Measurements from ENCODE around the gene KYNU.
A peak's percentile ranks its signal among the peaks of the same experiment; 100 is the strongest.
"Not testable (repeated sequence)": the region's sequence is repeated elsewhere in the genome, so short reads cannot be mapped to it uniquely, and the experiment has no call there.

KYNU gene

DNA sequence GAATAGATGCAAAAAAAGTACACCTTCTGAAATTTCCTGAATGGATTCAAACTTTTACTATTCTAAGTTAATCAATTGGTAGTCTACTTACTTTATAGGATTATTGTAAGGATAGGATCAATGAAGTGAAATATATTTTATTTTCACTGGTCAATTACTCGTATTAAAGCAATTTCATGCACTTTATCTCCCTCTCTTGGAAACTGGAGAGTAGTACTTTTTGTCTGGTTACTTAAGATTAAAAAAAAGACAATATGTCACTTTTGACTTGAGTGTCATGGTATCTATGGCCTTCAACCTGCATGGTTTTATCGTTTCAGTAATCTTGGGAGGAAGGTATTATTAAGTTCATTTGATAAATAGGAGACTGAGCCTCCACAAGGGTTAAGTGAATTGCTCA lies 1.0 kb upstream of the KYNU start:
- H3K27ac Mint-ChIP-seq, result peak overlapping the region; percentile 82

DNA sequence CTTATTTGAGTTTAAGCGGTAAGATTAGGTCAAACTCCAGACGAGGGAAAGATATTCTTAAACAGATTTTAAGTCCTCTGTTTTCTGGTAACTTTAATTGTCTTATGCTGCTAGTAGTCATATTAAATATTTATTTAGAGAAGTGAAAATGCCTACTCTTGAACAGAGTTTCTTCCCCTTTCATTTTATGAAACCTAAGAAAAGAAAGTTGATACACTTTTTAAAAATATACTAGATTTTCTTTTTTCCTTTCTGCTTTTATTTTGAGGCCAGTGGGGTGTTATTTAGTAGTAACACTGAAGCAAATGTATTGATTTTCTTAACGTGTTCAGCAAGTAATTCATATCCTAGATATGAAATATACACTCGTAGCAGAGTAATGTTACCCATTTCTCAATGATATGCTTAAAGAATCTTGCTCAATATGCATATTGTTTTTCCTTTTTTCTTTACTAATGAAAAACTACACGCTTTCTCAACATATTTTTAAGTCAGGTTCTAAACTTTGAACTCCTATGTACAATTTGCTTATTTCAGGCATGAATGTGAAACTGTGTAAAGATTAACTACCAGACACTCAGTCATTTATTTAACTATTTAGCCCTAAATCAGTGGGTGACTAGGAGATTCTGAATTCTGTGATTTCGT lies 691 bp downstream of the KYNU start:
- H3K9me3 Mint-ChIP-seq, result peaks cover 9% of the 10 kb centered on the region
- H3K27me3 Mint-ChIP-seq, result no peaks in the 10 kb centered on the region
- H3K27ac Mint-ChIP-seq, result peak overlapping the region; percentile 82
- H3K36me3 Mint-ChIP-seq (ENCODE audit: low read depth), result peaks cover 34% of the 10 kb centered on the region
- peak overlapping the region; percentile 70 for H3K4me3 Mint-ChIP-seq
- H3K4me1 Mint-ChIP-seq (ENCODE audit: low read depth), result peaks cover 65% of the 10 kb centered on the region
- intact Hi-C loops (cut with micrococcal nuclease), result no loop called here

More for the DNA sequence above, 1.0 kb upstream of the KYNU start:
- H3K36me3 Mint-ChIP-seq (ENCODE audit: low read depth), result peaks cover 17% of the 10 kb centered on the region
- intact Hi-C loops (cut with micrococcal nuclease), result no loop called here
- no peaks in the 10 kb centered on the region for H3K9me3 Mint-ChIP-seq
- no peaks in the 10 kb centered on the region for H3K27me3 Mint-ChIP-seq
- H3K4me1 Mint-ChIP-seq (ENCODE audit: low read depth), result peaks cover 62% of the 10 kb centered on the region
- no peak overlapping the region for H3K4me3 Mint-ChIP-seq

DNA sequence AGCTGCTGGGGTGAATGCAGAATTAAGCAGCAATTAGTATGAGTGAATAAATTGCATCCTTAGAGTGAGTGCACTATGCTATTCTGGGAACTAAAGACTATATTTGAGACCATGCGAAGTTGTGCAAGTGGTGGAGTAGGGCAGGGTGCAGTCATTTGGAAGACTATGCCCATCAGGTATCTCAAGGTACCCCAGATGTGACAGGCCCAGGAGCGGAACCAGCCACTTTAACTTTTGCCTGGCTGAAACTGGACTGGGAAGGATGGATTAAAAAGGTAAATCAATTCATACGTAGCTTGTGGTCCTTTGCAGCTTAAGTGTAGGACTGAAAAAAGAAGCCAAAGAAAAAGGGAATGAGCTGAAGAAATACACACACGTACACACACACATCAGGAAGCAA lies 1.7 kb downstream of the KYNU start:
- peak overlapping the region; percentile 75 for H3K4me3 Mint-ChIP-seq
- peak overlapping the region; percentile 65 for H3K27ac Mint-ChIP-seq
- intact Hi-C loops (cut with micrococcal nuclease), result no loop called here
- H3K4me1 Mint-ChIP-seq (ENCODE audit: low read depth), result peaks cover 64% of the 10 kb centered on the region
- H3K27me3 Mint-ChIP-seq, result no peaks in the 10 kb centered on the region
- peaks cover 9% of the 10 kb centered on the region for H3K9me3 Mint-ChIP-seq
- peaks cover 44% of the 10 kb centered on the region for H3K36me3 Mint-ChIP-seq (ENCODE audit: low read depth)

DNA sequence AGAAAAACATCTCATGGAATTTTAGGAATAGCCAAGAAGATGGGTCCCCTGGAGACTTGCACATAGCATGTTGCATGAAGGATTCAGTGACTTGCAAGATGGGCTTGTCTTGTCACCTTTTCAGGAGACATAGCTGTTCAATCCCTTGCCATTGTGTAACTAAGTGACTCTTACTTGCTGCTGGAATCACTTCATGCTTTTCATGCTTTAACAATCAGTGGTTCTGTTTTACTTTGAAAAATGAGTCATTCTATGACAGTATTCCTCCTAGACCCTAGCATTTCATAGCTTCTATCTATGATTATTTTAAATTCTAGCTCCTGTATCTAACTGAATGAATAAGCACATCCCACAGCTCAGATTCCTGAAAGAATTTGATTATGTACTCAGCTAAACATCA lies 2.8 kb downstream of the KYNU start:
- intact Hi-C loops (cut with micrococcal nuclease), result no loop called here
- peak overlapping the region; percentile 75 for H3K4me3 Mint-ChIP-seq
- no peaks in the 10 kb centered on the region for H3K27me3 Mint-ChIP-seq
- peaks cover 55% of the 10 kb centered on the region for H3K36me3 Mint-ChIP-seq (ENCODE audit: low read depth)
- H3K4me1 Mint-ChIP-seq (ENCODE audit: low read depth), result peaks cover 55% of the 10 kb centered on the region
- no peak overlapping the region for H3K27ac Mint-ChIP-seq
- peaks cover 9% of the 10 kb centered on the region for H3K9me3 Mint-ChIP-seq

DNA sequence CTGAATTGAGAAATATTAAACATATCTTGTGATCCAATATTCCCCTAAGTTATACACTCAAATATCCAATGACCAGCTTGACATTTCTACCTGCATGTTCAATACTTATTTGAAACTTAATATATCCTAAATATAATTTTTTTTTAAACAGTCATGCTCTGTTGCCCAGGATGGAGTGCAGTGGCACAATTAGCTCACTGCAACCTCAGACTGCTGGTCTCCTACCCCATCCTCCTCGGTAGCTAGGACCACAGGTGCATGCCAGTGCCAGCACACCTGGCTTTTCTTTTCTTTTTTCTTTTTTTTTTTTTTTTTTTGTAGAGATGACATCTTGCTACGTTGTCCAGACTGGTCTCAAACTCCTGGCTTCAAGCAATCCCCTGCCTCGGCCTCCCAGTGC lies 4.2 kb downstream of the KYNU start:
- H3K9me3 Mint-ChIP-seq, result peaks cover 9% of the 10 kb centered on the region
- no peaks in the 10 kb centered on the region for H3K27me3 Mint-ChIP-seq
- intact Hi-C loops (cut with micrococcal nuclease), result no loop called here
- no peak overlapping the region for H3K4me3 Mint-ChIP-seq
- H3K27ac Mint-ChIP-seq, result no peak overlapping the region
- H3K4me1 Mint-ChIP-seq (ENCODE audit: low read depth), result peaks cover 50% of the 10 kb centered on the region
- peaks cover 68% of the 10 kb centered on the region for H3K36me3 Mint-ChIP-seq (ENCODE audit: low read depth)

DNA sequence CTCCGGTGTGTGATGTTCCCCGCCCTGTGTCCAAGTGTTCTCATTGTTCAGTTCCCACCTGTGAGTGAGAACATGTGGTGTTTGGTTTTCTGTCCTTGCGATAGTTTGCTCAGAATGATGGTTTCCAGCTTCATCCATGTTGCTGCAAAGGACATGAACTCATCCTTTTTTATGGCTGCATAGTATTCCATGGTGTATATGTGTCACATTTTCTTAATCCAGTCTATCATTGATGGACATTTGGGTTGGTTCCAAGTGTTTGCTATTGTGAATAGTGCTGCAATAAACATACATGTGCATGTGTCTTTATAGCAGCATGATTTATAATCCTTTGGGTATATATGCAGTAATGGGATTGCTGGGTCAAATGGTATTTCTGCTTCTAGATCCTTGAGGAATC lies 5.0 kb downstream of the KYNU start:
- H3K9me3 Mint-ChIP-seq, H3K27ac Mint-ChIP-seq: not testable (repeated sequence)

DNA sequence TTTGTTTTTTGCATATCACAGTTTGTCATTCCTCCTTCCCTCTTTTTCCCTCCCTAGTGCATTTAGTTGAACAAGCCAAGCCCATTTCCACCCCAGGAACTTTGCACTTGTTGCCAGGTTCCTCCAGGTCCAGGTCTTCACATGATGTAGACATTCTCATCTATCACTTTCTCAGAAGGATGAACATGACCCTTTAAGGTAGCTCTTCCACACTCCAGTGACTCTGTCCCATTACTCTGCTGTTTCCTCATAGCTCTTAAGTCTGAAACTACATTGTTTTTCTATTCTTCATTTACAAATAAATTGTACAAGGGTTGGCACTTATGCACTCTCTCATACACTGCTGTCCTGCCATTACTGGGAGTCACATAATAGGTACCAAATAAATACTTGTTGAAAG lies 6.1 kb downstream of the KYNU start:
- peaks cover 50% of the 10 kb centered on the region for H3K4me1 Mint-ChIP-seq (ENCODE audit: low read depth)
- peak overlapping the region; percentile 51 for H3K27ac Mint-ChIP-seq
- intact Hi-C loops (cut with micrococcal nuclease), result no loop called here
- H3K36me3 Mint-ChIP-seq (ENCODE audit: low read depth), result peaks cover 86% of the 10 kb centered on the region
- H3K4me3 Mint-ChIP-seq, result no peak overlapping the region
- H3K9me3 Mint-ChIP-seq, result peaks cover 9% of the 10 kb centered on the region
- H3K27me3 Mint-ChIP-seq, result no peaks in the 10 kb centered on the region

More for the DNA sequence above, 5.0 kb downstream of the KYNU start:
- H3K4me3 Mint-ChIP-seq; intact Hi-C loops (cut with micrococcal nuclease); H3K27me3 Mint-ChIP-seq: not testable (repeated sequence)
- peaks cover 47% of the 10 kb centered on the region for H3K4me1 Mint-ChIP-seq (ENCODE audit: low read depth)
- peaks cover 77% of the 10 kb centered on the region for H3K36me3 Mint-ChIP-seq (ENCODE audit: low read depth)

DNA sequence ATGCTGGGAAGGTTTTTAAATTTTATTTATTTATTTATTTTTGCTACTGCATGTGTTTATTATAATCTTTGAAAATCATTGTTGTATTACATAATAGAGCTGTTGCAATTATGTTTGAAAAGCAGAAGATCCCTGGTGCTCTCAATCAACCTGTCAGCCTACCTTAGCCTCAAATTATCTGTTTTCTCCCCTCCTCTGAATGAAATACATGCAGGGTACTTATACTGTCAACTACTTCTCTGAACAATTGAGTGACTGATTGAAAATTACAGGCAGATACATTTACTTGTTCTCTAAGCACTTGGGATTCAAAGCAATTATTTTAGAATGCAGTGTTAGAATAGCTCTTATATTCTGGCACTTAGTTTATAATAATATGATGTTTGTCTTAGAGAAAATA lies 8.1 kb downstream of the KYNU start:
- intact Hi-C loops (cut with micrococcal nuclease), result no loop called here
- Mint-ChIP-seq H3K27ac (no peak overlapping the region), H3K9me3 (peaks cover 9% of the 10 kb centered on the region), H3K36me3 (ENCODE audit: low read depth) (peaks cover 98% of the 10 kb centered on the region), H3K4me1 (ENCODE audit: low read depth) (peaks cover 55% of the 10 kb centered on the region), H3K27me3 (no peaks in the 10 kb centered on the region), H3K4me3 (no peak overlapping the region)

DNA sequence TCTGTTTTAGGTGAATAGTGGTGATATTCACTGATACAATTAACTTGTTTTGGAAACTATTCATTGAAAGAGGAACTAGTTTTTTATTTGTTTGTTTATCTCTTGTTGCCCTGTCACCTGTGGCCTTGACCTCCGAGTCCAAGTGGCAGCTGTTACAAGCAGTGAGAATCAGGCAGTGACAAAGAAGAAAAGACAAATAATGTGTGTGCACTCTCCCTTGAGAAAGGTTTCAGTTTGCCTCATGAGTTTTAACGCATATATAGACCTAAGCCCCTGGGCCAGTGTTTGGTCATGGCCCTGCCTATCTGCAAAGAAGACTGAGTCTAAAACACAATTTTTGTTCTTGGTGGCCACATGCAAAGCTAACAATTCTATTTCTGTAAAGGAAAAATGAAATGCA lies 15.3 kb downstream of the KYNU start:
- Mint-ChIP-seq H3K9me3 (no peaks in the 10 kb centered on the region), H3K27me3 (no peaks in the 10 kb centered on the region), H3K4me3 (no peak overlapping the region), H3K27ac (no peak overlapping the region), H3K36me3 (ENCODE audit: low read depth) (peaks cover 76% of the 10 kb centered on the region), H3K4me1 (ENCODE audit: low read depth) (peaks cover 40% of the 10 kb centered on the region)
- intact Hi-C loops (cut with micrococcal nuclease), result no loop called here

DNA sequence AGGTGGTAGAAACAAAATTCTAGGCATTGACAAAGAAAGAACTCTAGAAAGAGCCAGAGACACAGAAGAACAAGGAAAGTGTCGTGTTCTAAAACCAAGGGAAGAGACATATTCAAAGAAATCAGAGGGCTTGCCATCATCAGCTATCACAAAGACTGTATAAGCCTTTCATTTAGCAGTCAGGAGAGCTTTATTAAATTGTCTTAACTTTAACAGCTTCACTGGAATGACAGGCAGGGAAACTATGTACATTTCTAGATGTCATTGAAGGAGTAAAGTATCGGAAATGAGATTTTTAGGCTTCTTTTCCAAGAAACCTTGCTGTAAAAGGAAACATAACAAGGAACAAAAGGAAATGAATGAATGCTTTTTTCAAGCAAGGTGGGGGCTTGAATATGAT lies 15.8 kb downstream of the KYNU start:
- intact Hi-C loops (cut with micrococcal nuclease), result no loop called here
- H3K27me3 Mint-ChIP-seq, result no peaks in the 10 kb centered on the region
- peaks cover 78% of the 10 kb centered on the region for H3K36me3 Mint-ChIP-seq (ENCODE audit: low read depth)
- no peaks in the 10 kb centered on the region for H3K9me3 Mint-ChIP-seq
- H3K27ac Mint-ChIP-seq, result no peak overlapping the region
- peaks cover 39% of the 10 kb centered on the region for H3K4me1 Mint-ChIP-seq (ENCODE audit: low read depth)
- no peak overlapping the region for H3K4me3 Mint-ChIP-seq

DNA sequence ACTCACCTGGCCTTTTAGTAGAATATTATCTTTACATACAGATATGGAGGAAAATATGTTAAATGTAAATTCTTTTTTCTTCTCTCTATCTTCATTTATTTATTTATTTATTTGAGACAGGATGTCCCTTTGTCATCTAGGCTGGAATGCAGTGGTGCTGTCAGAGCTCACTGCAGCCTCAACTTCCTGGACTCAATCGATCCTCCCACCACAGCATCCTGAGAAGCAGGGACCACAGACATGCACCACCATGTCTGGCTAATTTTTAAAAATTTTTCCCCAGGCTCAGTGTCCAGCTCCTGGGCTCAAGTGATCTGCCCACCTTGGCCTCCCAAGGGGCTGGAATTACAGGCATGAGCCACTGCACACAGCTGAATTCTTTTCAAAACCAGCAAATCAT lies 20.3 kb downstream of the KYNU start:
- H3K4me1 Mint-ChIP-seq (ENCODE audit: low read depth), result peaks cover 52% of the 10 kb centered on the region
- H3K27ac Mint-ChIP-seq, result no peak overlapping the region
- H3K9me3 Mint-ChIP-seq, result no peaks in the 10 kb centered on the region
- H3K4me3 Mint-ChIP-seq, result no peak overlapping the region
- intact Hi-C loops (cut with micrococcal nuclease), result no loop called here
- H3K36me3 Mint-ChIP-seq (ENCODE audit: low read depth), result peaks cover 87% of the 10 kb centered on the region
- no peaks in the 10 kb centered on the region for H3K27me3 Mint-ChIP-seq

DNA sequence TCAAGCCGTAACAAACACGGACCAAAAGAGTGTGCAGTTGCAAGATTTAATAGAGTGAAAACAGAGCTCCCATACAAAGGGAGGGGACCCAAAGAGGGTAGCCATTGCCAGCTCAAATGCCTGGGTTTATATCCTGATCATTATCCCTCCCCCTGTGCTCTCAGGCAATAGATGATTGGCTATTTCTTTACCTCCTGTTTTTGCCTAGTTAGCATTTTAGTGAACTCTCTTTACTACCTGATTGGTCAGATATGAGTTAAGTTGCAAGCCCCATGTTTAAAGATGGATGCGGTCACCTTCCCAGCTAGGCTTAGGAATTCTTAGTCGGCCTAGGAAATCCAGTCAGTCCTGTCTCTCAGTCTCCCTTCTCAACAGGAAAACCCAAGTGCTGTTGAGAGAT lies 22.9 kb downstream of the KYNU start:
- H3K27ac Mint-ChIP-seq; H3K27me3 Mint-ChIP-seq; intact Hi-C loops (cut with micrococcal nuclease); H3K4me3 Mint-ChIP-seq; H3K9me3 Mint-ChIP-seq: not testable (repeated sequence)
- peaks cover 89% of the 10 kb centered on the region for H3K36me3 Mint-ChIP-seq (ENCODE audit: low read depth)
- peaks cover 61% of the 10 kb centered on the region for H3K4me1 Mint-ChIP-seq (ENCODE audit: low read depth)

DNA sequence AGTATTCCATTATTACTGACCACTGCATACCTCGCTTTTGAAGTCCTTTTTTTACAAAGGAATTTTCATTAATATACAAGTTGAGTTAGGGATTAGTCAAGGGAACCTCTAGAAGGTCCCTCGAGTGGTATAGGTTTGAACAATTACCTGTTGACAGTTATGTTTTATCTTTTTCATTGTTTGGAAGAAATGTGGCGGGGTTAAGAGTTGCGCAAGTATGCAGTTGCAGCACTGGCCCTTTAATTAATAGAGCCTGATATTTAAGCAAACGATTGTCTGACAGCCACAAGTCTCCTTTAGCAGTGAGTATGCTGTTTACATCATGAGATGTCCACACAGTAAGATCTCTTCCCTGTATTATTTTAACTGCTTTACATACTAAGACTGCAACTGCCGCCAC lies 24.3 kb downstream of the KYNU start:
- Mint-ChIP-seq H3K4me3 (no peak overlapping the region), H3K4me1 (ENCODE audit: low read depth) (peaks cover 66% of the 10 kb centered on the region), H3K9me3 (no peaks in the 10 kb centered on the region), H3K27me3 (no peaks in the 10 kb centered on the region), H3K27ac (no peak overlapping the region), H3K36me3 (ENCODE audit: low read depth) (peaks cover 90% of the 10 kb centered on the region)
- intact Hi-C loops (cut with micrococcal nuclease), result no loop called here

DNA sequence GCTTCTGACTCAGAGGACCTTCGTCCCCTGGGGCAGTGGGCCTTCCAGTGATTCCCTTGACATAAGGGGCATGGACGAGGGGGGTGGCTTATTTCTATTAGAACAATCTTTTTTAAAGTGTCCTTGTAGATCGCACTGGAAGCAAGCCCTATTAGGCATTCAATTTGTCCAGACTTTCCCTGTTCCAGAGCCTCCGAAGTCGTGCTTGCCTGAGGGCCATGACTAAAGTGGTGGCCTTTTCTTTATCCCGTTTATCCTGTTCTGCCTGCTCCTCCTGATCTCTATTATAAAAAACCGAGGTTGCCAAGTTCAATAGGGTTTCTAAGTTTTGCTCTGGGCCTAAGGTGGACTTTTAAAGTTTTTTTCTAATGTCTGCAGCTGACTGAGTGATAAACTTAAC lies 26.3 kb downstream of the KYNU start:
- Mint-ChIP-seq H3K4me1 (ENCODE audit: low read depth) (peaks cover 72% of the 10 kb centered on the region), H3K36me3 (ENCODE audit: low read depth) (peaks cover 84% of the 10 kb centered on the region)
- H3K9me3 Mint-ChIP-seq; H3K4me3 Mint-ChIP-seq; H3K27me3 Mint-ChIP-seq; intact Hi-C loops (cut with micrococcal nuclease); H3K27ac Mint-ChIP-seq: not testable (repeated sequence)

DNA sequence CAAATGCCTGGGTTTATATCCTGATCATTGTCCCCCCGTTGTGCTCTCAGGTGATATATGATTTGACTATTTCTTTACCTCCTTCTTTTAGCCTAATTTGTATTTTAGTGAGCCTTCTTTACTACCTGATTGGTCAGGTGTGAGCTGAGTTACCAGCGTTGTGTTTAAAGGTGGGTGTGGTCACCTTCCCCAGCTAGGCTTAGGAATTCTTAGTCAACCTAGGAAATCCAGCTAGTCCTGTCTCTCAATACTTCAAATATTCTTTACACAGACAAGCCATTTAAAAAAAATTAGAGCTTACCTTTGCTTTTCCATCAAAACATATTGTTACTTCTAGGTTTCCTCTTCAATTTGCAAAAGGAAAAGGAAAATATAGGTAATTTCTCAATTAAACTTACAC lies 30.2 kb downstream of the KYNU start:
- Mint-ChIP-seq H3K27ac (no peak overlapping the region), H3K4me1 (ENCODE audit: low read depth) (peaks cover 60% of the 10 kb centered on the region), H3K4me3 (no peak overlapping the region), H3K27me3 (no peaks in the 10 kb centered on the region), H3K9me3 (no peaks in the 10 kb centered on the region), H3K36me3 (ENCODE audit: low read depth) (peaks cover 57% of the 10 kb centered on the region)
- intact Hi-C loops (cut with micrococcal nuclease), result no loop called here
